NCI-H774 (cell line): ENCODE measurements around the gene PTCSC3.
"Not testable (repeated sequence)": the region's sequence is repeated elsewhere in the genome, so short reads cannot be mapped to it uniquely, and the experiment has no call there.

ENCODE experiments used
- DNase-seq: peaks from one replicate; lab custom pipeline; 2025; lab: John Stamatoyannopoulos, UW

PTCSC3 gene

GRCh38 chr14:36173161-36173560 lies 3.4 kb downstream of the PTCSC3 start:
- DNase-seq, result no peak

GRCh38 chr14:36171607-36172006 lies 4.9 kb downstream of the PTCSC3 start:
- DNase-seq, result no peak

GRCh38 chr14:36167431-36167830 lies 9.1 kb downstream of the PTCSC3 start:
- DNase-seq, result no peak

- DNase-seq, result no peak
Observed at GRCh38 chr14:36163451-36163850, 13.1 kb downstream of the PTCSC3 start.

GRCh38 chr14:36162267-36162666 lies 14.3 kb downstream of the PTCSC3 start:
- DNase-seq, result no peak

GRCh38 chr14:36161776-36162175 lies 14.7 kb downstream of the PTCSC3 start:
- no peak for DNase-seq

- no peak for DNase-seq
Observed at GRCh38 chr14:36151335-36151734, 25.2 kb downstream of the PTCSC3 start.

GRCh38 chr14:36134038-36134437 lies 42.5 kb downstream of the PTCSC3 start:
- DNase-seq, result no peak

- no peak for DNase-seq
Observed at GRCh38 chr14:36132826-36133225, 43.7 kb downstream of the PTCSC3 start.

- no peak for DNase-seq
Observed at GRCh38 chr14:36130186-36130585, 46.3 kb downstream of the PTCSC3 start.

GRCh38 chr14:36129181-36129580 lies 47.3 kb downstream of the PTCSC3 start:
- DNase-seq, result no peak

GRCh38 chr14:36113341-36113740 lies 63.2 kb downstream of the PTCSC3 start:
- peak; percentile 69 for DNase-seq

GRCh38 chr14:36111822-36112583 lies 64.5 kb downstream of the PTCSC3 start:
- no peak for DNase-seq

- DNase-seq, result peak; percentile 71
Observed at GRCh38 chr14:36105401-36105800, 71.1 kb downstream of the PTCSC3 start.

GRCh38 chr14:36104258-36104657 lies 72.3 kb downstream of the PTCSC3 start:
- DNase-seq, result not testable (repeated sequence)

- DNase-seq, result no peak
Observed at GRCh38 chr14:36099619-36100018, 76.9 kb downstream of the PTCSC3 start.

- no peak for DNase-seq
Observed at GRCh38 chr14:36097356-36097755, 79.2 kb downstream of the PTCSC3 start.

GRCh38 chr14:36096090-36096489 lies 80.4 kb downstream of the PTCSC3 start:
- DNase-seq, result no peak

- no peak for DNase-seq
Observed at GRCh38 chr14:36094963-36095362, 81.6 kb downstream of the PTCSC3 start.

- DNase-seq, result peak; percentile 61
Observed at GRCh38 chr14:36091096-36091495, 85.4 kb downstream of the PTCSC3 start.

- no peak for DNase-seq
Observed at GRCh38 chr14:36087411-36087810, 89.1 kb downstream of the PTCSC3 start.

GRCh38 chr14:36086629-36087395 lies 89.7 kb downstream of the PTCSC3 start:
- no peak for DNase-seq

GRCh38 chr14:36085861-36086260 lies 90.7 kb downstream of the PTCSC3 start:
- DNase-seq, result no peak
